GM12878 (cell line): ENCODE measurements around the gene ZMYND15. TPM values are rescaled to one million over a fixed set of nuclear protein-coding genes. Genes with fewer than 3 reads are reported as not detected.
"Not testable (repeated sequence)": the region's sequence is repeated elsewhere in the genome, so short reads cannot be mapped to it uniquely, and the experiment has no call there.

Experiments
- ATAC-seq: fragments of 200-7000 bp; cut with Tn5 transposase; 3 replicates; pipeline ENCODE4 v1.9.1; 2020; ENCODE audit warnings: mild to moderate bottlenecking, moderate library complexity
- BruUV-seq: library from RNA; stranded (reverse); fragments of 400-500 nt; replicated peaks from 2 replicates; lab custom pipeline; 2021; lab: Mats Ljungman, UMichigan
- CTCF ChIA-PET: fragments of 300-600 bp; sonication (Branson Sonifier 250); formaldehyde crosslinking; extraction: SDS; loops from one replicate; lab custom pipeline; 2021; ENCODE audit warnings: inconsistent platforms; lab: Yijun Ruan, JAX
- POLR2A ChIA-PET: fragments of 350-600 bp; formaldehyde crosslinking; extraction: SDS; loops from one replicate; lab custom pipeline; 2021; ENCODE audit warnings: inconsistent platforms; lab: Charles Lee
- RAD21 ChIA-PET: fragments of 300-600 bp; sonication (Branson Sonifier 250); formaldehyde crosslinking; loops from one replicate; lab custom pipeline; 2023; ENCODE audit warnings: antibody characterized with exemption; ENCODE audit not compliant: unreplicated experiment; lab: Charles Lee
- SMC1A ChIA-PET: fragments of 300-600 bp; sonication (Branson Sonifier 250); formaldehyde crosslinking; loops from one replicate; lab custom pipeline; 2023; ENCODE audit not compliant: unreplicated experiment, uncharacterized antibody; lab: Charles Lee
- DNase-seq: peaks from one replicate; pipeline ENCODE4 v3.0.0-alpha.2; 2011; ENCODE audit warnings: low read depth, low spot score
- FAIRE-seq: peaks from 3 replicates; lab custom pipeline; 2011; peaks lifted over from hg19 to GRCh38; lab: Jason Lieb, UNC
- H2AFZ ChIP-seq: 2 replicates; pipeline ENCODE4 v1.6.0; 2011; ENCODE audit warnings: low read depth, low read length, control low read depth; ENCODE audit not compliant: control insufficient read depth
- H3K27ac ChIP-seq: 2 replicates; pipeline ENCODE4 v1.5.1; 2011; ENCODE audit warnings: control low read depth; ENCODE audit not compliant: control insufficient read depth, insufficient read depth
- H3K27me3 ChIP-seq, 2 experiments: replicated peaks in 1 of 2; 2 replicates each; pipeline versions ENCODE4 v1.6.0 to v1.6.1; 2011; ENCODE audit warnings: low read length in 1 of 2; ENCODE audit not compliant: control insufficient read depth in 2 of 2, insufficient read depth in 2 of 2
- H3K36me3 ChIP-seq, 2 experiments: 2 replicates each; pipeline ENCODE4 v1.5.1; 2011; ENCODE audit warnings: low read length in 1 of 2; ENCODE audit not compliant: control insufficient read depth in 2 of 2, insufficient read depth in 2 of 2
- H3K4me1 ChIP-seq: 2 replicates; pipeline ENCODE4 v1.6.1; 2011; ENCODE audit warnings: mild to moderate bottlenecking, low read length, moderate library complexity, mixed read lengths; ENCODE audit not compliant: control insufficient read depth, insufficient read depth
- H3K4me2 ChIP-seq: 2 replicates; pipeline ENCODE4 v1.6.0; 2011; ENCODE audit warnings: control low read depth; ENCODE audit not compliant: control insufficient read depth, insufficient read depth
- H3K4me3 ChIP-seq: fragments of 200-600 bp; sonication (generic); 2 replicates; pipeline ENCODE4 v1.5.1; 2016
- H3K79me2 ChIP-seq: 2 replicates; pipeline ENCODE4 v1.6.0; 2011; ENCODE audit warnings: low read length; ENCODE audit not compliant: control insufficient read depth, insufficient read depth
- H3K9ac ChIP-seq: 2 replicates; pipeline ENCODE4 v1.8.0; 2011; ENCODE audit warnings: low read length, control low read depth, mixed read lengths; ENCODE audit not compliant: control insufficient read depth, insufficient read depth
- H3K9me3 ChIP-seq: replicated peaks from 3 replicates; pipeline ENCODE4 v1.5.1; 2011; ENCODE audit warnings: mild to moderate bottlenecking, low read length; ENCODE audit not compliant: control insufficient read depth, insufficient read depth
- H4K20me1 ChIP-seq: 2 replicates; pipeline ENCODE4 v1.6.0; 2011; ENCODE audit not compliant: control insufficient read depth, insufficient read depth
- HDGF ChIP-seq: fragments of 450-650 bp; IDR thresholded peaks from 2 replicates; pipeline ENCODE4 v1.6.1; 2016; ENCODE audit warnings: antibody characterized with exemption
- IKZF2 ChIP-seq, 2 experiments: fragments of 450-650 bp; IDR thresholded peaks; 2 replicates each; pipeline ENCODE4 v1.6.1; 2017; ENCODE audit warnings: mild to moderate bottlenecking in 2 of 2, moderate library complexity in 2 of 2
- IRF4 ChIP-seq: IDR thresholded peaks from 2 replicates; pipeline ENCODE4 v1.6.1; 2011; ENCODE audit warnings: low read depth, low read length
- MTA3 ChIP-seq: IDR thresholded peaks from 2 replicates; pipeline ENCODE4 v1.6.1; 2012; ENCODE audit warnings: low read length, inconsistent platforms, borderline replicate concordance
- NFYB ChIP-seq: IDR thresholded peaks from 2 replicates; pipeline ENCODE4 v1.6.1; 2011; ENCODE audit warnings: low read depth, mild to moderate bottlenecking, low read length, improper control_type of control experiment, moderate library complexity; ENCODE audit not compliant: insufficient read depth
- NR2F1 ChIP-seq: fragments of 450-650 bp; conservative IDR thresholded peaks from 2 replicates; pipeline ENCODE4 v1.6.1; 2017; ENCODE audit warnings: mild to moderate bottlenecking
- PAX5 ChIP-seq: IDR thresholded peaks from 2 replicates; pipeline ENCODE4 v1.6.1; 2011; ENCODE audit warnings: low read depth, low read length, borderline replicate concordance
- RUNX3 ChIP-seq: IDR thresholded peaks from 2 replicates; pipeline ENCODE4 v1.6.1; 2012; ENCODE audit warnings: low read length, inconsistent platforms
- SIX5 ChIP-seq: IDR thresholded peaks from 2 replicates; pipeline ENCODE4 v1.6.1; 2011; ENCODE audit warnings: mild to moderate bottlenecking, low read depth, low read length, moderate library complexity; ENCODE audit not compliant: severe bottlenecking
- SP1 ChIP-seq: IDR thresholded peaks from one replicate; pipeline ENCODE4 v1.6.1; 2011; ENCODE audit warnings: low read depth, low read length
- ZZZ3 ChIP-seq: IDR thresholded peaks from 2 replicates; pipeline ENCODE4 v1.6.1; 2011; ENCODE audit warnings: low read depth; ENCODE audit not compliant: control insufficient read depth, insufficient read length
- WGBS: methylation state at CpG from one replicate; pipeline ENCODE4 v1.1.6; 2016; ENCODE audit warnings: low lambda C conversion rate; ENCODE audit not compliant: insufficient replicate concordance, insufficient coverage; ENCODE audit errors: missing lambda C conversion rate; 5-methylcytosine and 5-hydroxymethylcytosine counted together
- in situ Hi-C: fragments of 300-500 bp; cut with MboI; formaldehyde crosslinking; loops from 9 replicates; pipeline ENCODE4 v1.14.3; 2018; ENCODE audit warnings: mixed read lengths
- intact Hi-C: fragments of 100-400 bp; cut with micrococcal nuclease; formaldehyde crosslinking; loops from one replicate; pipeline ENCODE4 v1.14.2; 2022; ENCODE audit not compliant: unreplicated experiment
- polyA plus RNA-seq, 11 experiments: library from polyadenylated mRNA; depleted of rRNA in 4 of 11; unstranded in 6 of 11; stranded (reverse) in 5 of 11; fragments of >200 nt; fragmentation: Nextera tagmentation in 4 of 11; fragmentation: Illumina TruSeq in 1 of 11; extraction: Ambion mirVana in 4 of 11; extraction: Trizol in 1 of 11; gene quantifications; 1 replicate in 1 of 11; 2 replicates in 10 of 11; pipeline versions ENCODE4 v1.2.1 to v1.2.3, GENCODE V29; 2011 to 2016; ENCODE audit warnings: inconsistent platforms in 2 of 11, missing spikeins in 2 of 11, low read depth in 1 of 11
- total RNA-seq, 4 experiments: library from RNA; depleted of rRNA in 3 of 4; stranded (reverse); fragments of >200 nt in 3 of 4; fragmentation: Illumina TruSeq in 1 of 4; extraction: Trizol in 1 of 4; gene quantifications; 2 replicates each; pipeline versions ENCODE4 v1.2.1 to v1.2.3, GENCODE V29; 2013 to 2021
- TF ChIP-seq, protein P1 (sequence below): fragments of 450-650 bp; formaldehyde crosslinking; IDR thresholded peaks from 2 replicates; pipeline ENCODE4 v1.4.0; 2020; ENCODE audit warnings: mild to moderate bottlenecking, moderate library complexity
- TF ChIP-seq, protein P2 (sequence below): IDR thresholded peaks from 2 replicates; pipeline ENCODE4 v1.6.1; 2011; ENCODE audit warnings: mild to moderate bottlenecking, low read depth, low read length, moderate library complexity; ENCODE audit not compliant: insufficient replicate concordance

The ZMYND15 gene
- total and polyA plus RNA-seq, 10 of the 15 experiments (the other 5 are each of a cell fraction or from before 2014, with no cell fraction given): 0.03 to 0.17 (median 0.06) TPM; not detected in 4

DNA sequence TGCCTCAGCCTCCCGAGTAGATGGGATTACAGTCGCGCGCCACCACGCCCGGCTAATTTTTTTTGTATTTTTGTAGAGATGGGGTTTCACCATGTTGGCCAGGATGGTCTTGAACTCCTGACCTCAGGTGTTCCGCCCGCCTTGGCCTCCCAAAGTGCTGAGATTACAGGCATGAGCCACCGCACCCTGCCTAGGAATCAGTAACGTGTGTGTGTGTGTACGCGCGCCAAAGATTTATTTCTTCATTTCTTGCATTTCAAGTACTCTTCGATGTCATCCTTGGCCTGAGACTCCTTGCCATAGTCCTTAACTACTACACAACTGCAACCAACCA lies 35.1 kb upstream of the ZMYND15 start:
- intact Hi-C loops, RAD21 ChIA-PET, in situ Hi-C loops, ATAC-seq, FAIRE-seq, H3K27me3 ChIP-seq, BruUV-seq, H3K9me3 ChIP-seq, H3K36me3 ChIP-seq, DNase-seq, H4K20me1 ChIP-seq, H3K4me1 ChIP-seq: not testable (repeated sequence)
- ChIA-PET SMC1A (interaction anchor here (2.5 kb wide), 1 partner anchor 138 kb away, joined by 8 read pairs; no protein-coding TSS in a partner anchor), CTCF (interaction anchor here (0.8 kb wide), 1 partner anchor 86 kb away, joined by 3 read pairs; no protein-coding TSS in a partner anchor), POLR2A (interaction anchor here (1.5 to 1.8 kb wide), 2 partner anchors 13 to 28 kb away, joined by 4 to 5 read pairs; no protein-coding TSS in a partner anchor)
- TF ChIP-seq HDGF: 0 out of 2 replicates have a peak, but pooled peaks have one; percentile 0
- TF ChIP-seq IKZF2 (IDR thresholded peaks at IDR 0.05): 0 out of 4 replicates have a peak, but pooled peaks of 1 of the 2 experiments have one; percentile 6
- H3K4me3 ChIP-seq: peak overlapping the region; percentile 82
- peak overlapping the region; percentile 80 for H3K4me2 ChIP-seq
- H3K27ac ChIP-seq: peak overlapping the region; percentile 71
- peak overlapping the region; percentile 92; the same call in 1 of the 2 replicates for H2AFZ ChIP-seq
- peaks cover 26% of the 10 kb centered on the region for H3K79me2 ChIP-seq
- 23% methylated on average over 14 of the region's 14 CpGs for WGBS
- peak overlapping the region; percentile 81 for H3K9ac ChIP-seq

DNA sequence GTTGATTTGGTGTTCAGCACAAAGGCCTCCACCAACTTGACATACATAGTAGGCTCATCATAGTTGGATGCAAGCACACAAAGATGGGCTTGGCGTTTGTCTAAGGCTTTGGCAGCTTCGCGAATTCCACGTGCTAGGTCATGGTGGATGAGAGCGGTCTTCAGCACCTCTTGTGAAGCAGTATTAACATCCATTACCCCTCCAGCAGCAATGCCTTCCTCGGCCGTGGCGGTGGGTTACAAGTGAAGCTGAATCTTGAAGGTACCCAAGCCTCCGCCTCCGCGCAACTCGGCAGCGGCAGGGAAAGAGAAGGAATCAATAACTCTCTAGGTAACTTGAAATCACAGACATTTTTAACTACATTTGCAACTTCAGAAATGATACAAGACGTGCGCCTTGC lies 34.6 kb upstream of the ZMYND15 start:
- intact Hi-C loops: no loop called here
- POLR2A ChIA-PET: interaction anchor here (1.8 kb wide), 1 partner anchor 14 kb away, joined by 4 read pairs; no protein-coding TSS in a partner anchor
- DNase-seq (no peak), FAIRE-seq (no peak), ATAC-seq (no peak)
- RAD21 ChIA-PET: no interaction called here
- no peak overlapping the region for H3K27ac ChIP-seq
- peak overlapping the region; percentile 82 for H3K4me3 ChIP-seq
- CTCF ChIA-PET: interaction anchor here (0.8 kb wide), 1 partner anchor 85 kb away, joined by 3 read pairs; no protein-coding TSS in a partner anchor
- no peaks in the 10 kb centered on the region for H4K20me1 ChIP-seq
- no peaks in the 10 kb centered on the region for H3K27me3 ChIP-seq
- in situ Hi-C loops: no loop called here
- no peaks in the 10 kb centered on the region; the same call in 2 of the 3 replicates for H3K9me3 ChIP-seq
- H2AFZ ChIP-seq: no peak overlapping the region; the same call in 1 of the 2 replicates
- H3K4me1 ChIP-seq: peaks cover 8% of the 10 kb centered on the region
- 80% methylated on average over 12 of the region's 15 CpGs for WGBS
- SMC1A ChIA-PET: no interaction called here
- peaks cover 25% of the 10 kb centered on the region for H3K79me2 ChIP-seq
- peak overlapping the region; percentile 80 for H3K4me2 ChIP-seq
- H3K9ac ChIP-seq: peak overlapping the region; percentile 81; the same call in 1 of the 2 replicates
- H3K36me3 ChIP-seq: no peaks in the 10 kb centered on the region
- BruUV-seq: no TSS peak
- TF ChIP-seq SIX5 (no peak), NFYB (no peak), MTA3 (no peak), RUNX3 (no peak), PAX5 (no peak), ZZZ3 (no peak), IRF4 (no peak), SP1 (no peak), NR2F1 (no peak)
- TF ChIP-seq, protein P1, sequence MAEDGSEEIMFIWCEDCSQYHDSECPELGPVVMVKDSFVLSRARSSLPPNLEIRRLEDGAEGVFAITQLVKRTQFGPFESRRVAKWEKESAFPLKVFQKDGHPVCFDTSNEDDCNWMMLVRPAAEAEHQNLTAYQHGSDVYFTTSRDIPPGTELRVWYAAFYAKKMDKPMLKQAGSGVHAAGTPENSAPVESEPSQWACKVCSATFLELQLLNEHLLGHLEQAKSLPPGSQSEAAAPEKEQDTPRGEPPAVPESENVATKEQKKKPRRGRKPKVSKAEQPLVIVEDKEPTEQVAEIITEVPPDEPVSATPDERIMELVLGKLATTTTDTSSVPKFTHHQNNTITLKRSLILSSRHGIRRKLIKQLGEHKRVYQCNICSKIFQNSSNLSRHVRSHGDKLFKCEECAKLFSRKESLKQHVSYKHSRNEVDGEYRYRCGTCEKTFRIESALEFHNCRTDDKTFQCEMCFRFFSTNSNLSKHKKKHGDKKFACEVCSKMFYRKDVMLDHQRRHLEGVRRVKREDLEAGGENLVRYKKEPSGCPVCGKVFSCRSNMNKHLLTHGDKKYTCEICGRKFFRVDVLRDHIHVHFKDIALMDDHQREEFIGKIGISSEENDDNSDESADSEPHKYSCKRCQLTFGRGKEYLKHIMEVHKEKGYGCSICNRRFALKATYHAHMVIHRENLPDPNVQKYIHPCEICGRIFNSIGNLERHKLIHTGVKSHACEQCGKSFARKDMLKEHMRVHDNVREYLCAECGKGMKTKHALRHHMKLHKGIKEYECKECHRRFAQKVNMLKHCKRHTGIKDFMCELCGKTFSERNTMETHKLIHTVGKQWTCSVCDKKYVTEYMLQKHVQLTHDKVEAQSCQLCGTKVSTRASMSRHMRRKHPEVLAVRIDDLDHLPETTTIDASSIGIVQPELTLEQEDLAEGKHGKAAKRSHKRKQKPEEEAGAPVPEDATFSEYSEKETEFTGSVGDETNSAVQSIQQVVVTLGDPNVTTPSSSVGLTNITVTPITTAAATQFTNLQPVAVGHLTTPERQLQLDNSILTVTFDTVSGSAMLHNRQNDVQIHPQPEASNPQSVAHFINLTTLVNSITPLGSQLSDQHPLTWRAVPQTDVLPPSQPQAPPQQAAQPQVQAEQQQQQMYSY (CRISPR knock-in tag): no peak
- TF ChIP-seq, protein P2, sequence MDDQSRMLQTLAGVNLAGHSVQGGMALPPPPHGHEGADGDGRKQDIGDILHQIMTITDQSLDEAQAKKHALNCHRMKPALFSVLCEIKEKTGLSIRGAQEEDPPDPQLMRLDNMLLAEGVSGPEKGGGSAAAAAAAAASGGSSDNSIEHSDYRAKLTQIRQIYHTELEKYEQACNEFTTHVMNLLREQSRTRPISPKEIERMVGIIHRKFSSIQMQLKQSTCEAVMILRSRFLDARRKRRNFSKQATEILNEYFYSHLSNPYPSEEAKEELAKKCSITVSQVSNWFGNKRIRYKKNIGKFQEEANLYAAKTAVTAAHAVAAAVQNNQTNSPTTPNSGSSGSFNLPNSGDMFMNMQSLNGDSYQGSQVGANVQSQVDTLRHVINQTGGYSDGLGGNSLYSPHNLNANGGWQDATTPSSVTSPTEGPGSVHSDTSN: no peak
